ENCODE results near the gene MGAT5.

Gene MGAT5

DNA sequence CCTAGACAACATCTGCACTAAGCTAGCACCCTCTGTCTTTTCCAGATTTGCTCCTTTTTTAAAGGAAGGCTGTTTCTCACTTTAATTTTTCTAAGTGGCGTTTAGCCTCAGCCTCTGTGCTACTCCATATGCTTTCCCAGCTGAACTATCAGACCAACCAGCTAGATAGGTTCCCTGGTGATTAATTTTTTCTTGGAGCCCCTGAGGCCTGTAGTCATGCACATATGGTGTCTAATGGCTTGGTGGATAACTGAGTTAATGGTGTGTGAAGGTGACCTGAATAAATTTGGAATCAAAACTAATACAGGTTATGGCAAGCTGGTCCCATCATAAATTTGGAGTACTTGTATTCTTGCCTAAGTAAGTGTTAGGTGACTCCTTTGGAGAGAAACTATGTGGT is 135.5 kb downstream of the MGAT5 start:
- H3K9me3 ChIP-seq (ENCODE audit: control insufficient read depth, insufficient read depth, low read depth, low read length) = no peaks in the 10 kb centered on the region
- TF ChIP-seq ZSCAN16 (tag by site-specific recombination; IDR thresholded peaks at IDR 0.05) (no peak), ZNF571 (tag by site-specific recombination; IDR thresholded peaks at IDR 0.05) (no peak), HOXC10 (CRISPR knock-in tag; IDR thresholded peaks at IDR 0.05) (no peak), SP3 (tag by site-specific recombination; IDR thresholded peaks at IDR 0.05) (no peak), SP2 (tag by site-specific recombination; IDR thresholded peaks at IDR 0.05) (no peak), ZNF701 (tag by site-specific recombination; IDR thresholded peaks at IDR 0.05) (no peak)
- TF ChIP-seq, protein P1, sequence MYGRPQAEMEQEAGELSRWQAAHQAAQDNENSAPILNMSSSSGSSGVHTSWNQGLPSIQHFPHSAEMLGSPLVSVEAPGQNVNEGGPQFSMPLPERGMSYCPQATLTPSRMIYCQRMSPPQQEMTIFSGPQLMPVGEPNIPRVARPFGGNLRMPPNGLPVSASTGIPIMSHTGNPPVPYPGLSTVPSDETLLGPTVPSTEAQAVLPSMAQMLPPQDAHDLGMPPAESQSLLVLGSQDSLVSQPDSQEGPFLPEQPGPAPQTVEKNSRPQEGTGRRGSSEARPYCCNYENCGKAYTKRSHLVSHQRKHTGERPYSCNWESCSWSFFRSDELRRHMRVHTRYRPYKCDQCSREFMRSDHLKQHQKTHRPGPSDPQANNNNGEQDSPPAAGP (tag by site-specific recombination; IDR thresholded peaks at IDR 0.05) = no peak
- TF ChIP-seq, protein P2, sequence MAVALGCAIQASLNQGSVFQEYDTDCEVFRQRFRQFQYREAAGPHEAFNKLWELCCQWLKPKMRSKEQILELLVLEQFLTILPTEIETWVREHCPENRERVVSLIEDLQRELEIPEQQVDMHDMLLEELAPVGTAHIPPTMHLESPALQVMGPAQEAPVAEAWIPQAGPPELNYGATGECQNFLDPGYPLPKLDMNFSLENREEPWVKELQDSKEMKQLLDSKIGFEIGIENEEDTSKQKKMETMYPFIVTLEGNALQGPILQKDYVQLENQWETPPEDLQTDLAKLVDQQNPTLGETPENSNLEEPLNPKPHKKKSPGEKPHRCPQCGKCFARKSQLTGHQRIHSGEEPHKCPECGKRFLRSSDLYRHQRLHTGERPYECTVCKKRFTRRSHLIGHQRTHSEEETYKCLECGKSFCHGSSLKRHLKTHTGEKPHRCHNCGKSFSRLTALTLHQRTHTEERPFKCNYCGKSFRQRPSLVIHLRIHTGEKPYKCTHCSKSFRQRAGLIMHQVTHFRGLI (tag by site-specific recombination; IDR thresholded peaks at IDR 0.05) = no peak
- TF ChIP-seq, protein P3, sequence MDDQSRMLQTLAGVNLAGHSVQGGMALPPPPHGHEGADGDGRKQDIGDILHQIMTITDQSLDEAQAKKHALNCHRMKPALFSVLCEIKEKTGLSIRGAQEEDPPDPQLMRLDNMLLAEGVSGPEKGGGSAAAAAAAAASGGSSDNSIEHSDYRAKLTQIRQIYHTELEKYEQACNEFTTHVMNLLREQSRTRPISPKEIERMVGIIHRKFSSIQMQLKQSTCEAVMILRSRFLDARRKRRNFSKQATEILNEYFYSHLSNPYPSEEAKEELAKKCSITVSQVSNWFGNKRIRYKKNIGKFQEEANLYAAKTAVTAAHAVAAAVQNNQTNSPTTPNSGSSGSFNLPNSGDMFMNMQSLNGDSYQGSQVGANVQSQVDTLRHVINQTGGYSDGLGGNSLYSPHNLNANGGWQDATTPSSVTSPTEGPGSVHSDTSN (CRISPR knock-in tag; IDR thresholded peaks at IDR 0.05) = no peak
- ChIA-PET CTCF (no interaction called here), POLR2A (no interaction called here)
- H3K27ac ChIP-seq (ENCODE audit: extremely low read depth, low read depth, low read length) = no peak overlapping the region
- H3K36me3 ChIP-seq (ENCODE audit: control insufficient read depth in 2 of 2, insufficient read depth in 1 of 2, low read length in 2 of 2) = no peaks in the 10 kb centered on the region
- H3K4me1 ChIP-seq (ENCODE audit: control insufficient read depth, insufficient read depth, low read length) = no peaks in the 10 kb centered on the region
- no peak overlapping the region for H3K4me3 ChIP-seq (ENCODE audit: low read depth, low read length)

DNA sequence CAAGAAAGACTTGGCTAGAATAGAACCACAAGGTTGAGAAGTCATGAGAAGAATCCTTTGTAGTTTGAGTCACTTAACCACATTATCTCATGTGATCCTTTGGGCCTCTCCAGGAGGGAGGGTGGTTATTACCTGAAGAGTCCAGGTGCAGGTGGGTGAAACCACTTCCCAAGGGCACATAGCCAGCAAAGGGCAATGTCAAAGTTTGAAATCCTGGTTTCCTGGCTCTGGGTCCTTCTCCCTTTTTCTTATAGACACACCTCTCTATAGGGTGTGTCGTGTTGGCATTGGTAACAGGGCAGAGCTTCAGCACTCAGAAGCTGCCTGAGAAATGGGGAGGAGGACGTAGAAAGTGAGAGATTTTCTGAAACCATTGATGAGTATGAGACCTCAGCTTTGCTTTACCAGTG is 137.9 kb downstream of the MGAT5 start:
- Histone ChIP-seq H3K4me3 (ENCODE audit: low read depth, low read length) (no peak overlapping the region), H3K9me3 (ENCODE audit: control insufficient read depth, insufficient read depth, low read depth, low read length) (no peaks in the 10 kb centered on the region), H3K36me3 (ENCODE audit: control insufficient read depth in 2 of 2, insufficient read depth in 1 of 2, low read length in 2 of 2) (no peaks in the 10 kb centered on the region), H3K4me1 (ENCODE audit: control insufficient read depth, insufficient read depth, low read length) (no peaks in the 10 kb centered on the region), H3K27ac (ENCODE audit: extremely low read depth, low read depth, low read length) (no peak overlapping the region)
- TF ChIP-seq, protein P4, sequence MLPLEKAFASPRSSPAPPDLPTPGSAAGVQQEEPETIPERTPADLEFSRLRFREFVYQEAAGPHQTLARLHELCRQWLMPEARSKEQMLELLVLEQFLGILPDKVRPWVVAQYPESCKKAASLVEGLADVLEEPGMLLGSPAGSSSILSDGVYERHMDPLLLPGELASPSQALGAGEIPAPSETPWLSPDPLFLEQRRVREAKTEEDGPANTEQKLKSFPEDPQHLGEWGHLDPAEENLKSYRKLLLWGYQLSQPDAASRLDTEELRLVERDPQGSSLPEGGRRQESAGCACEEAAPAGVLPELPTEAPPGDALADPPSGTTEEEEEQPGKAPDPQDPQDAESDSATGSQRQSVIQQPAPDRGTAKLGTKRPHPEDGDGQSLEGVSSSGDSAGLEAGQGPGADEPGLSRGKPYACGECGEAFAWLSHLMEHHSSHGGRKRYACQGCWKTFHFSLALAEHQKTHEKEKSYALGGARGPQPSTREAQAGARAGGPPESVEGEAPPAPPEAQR (tag by site-specific recombination; IDR thresholded peaks at IDR 0.05) = no peak
- TF ChIP-seq ZNF48 (tag by site-specific recombination; IDR thresholded peaks at IDR 0.05) (no peak), SP7 (tag by site-specific recombination; IDR thresholded peaks at IDR 0.05) (no peak), ZBTB1 (tag by site-specific recombination; IDR thresholded peaks at IDR 0.05) (no peak), KLF9 (tag by site-specific recombination; IDR thresholded peaks at IDR 0.05; ENCODE audit: low read depth) (no peak), GFI1B (tag by site-specific recombination; IDR thresholded peaks at IDR 0.05) (no peak), ZSCAN16 (tag by site-specific recombination; IDR thresholded peaks at IDR 0.05) (no peak), ZNF596 (tag by site-specific recombination; IDR thresholded peaks at IDR 0.05) (no peak), PRDM1 (tag by site-specific recombination; IDR thresholded peaks at IDR 0.05) (no peak), ZNF600 (tag by site-specific recombination; IDR thresholded peaks at IDR 0.05) (no peak), ZFHX2 (tag by site-specific recombination; conservative IDR thresholded peaks at IDR 0.05) (no peak), ZNF416 (tag by site-specific recombination; IDR thresholded peaks at IDR 0.05) (no peak), ZFP3 (tag by site-specific recombination; IDR thresholded peaks at IDR 0.05; ENCODE audit: low read depth) (no peak), SCRT2 (tag by site-specific recombination; IDR thresholded peaks at IDR 0.05) (no peak), ZNF274 (IDR thresholded peaks at IDR 0.05; ENCODE audit: low read length) (no peak), ZNF274 (tag by site-specific recombination; IDR thresholded peaks at IDR 0.05; ENCODE audit: borderline replicate concordance) (no peak), SP2 (tag by site-specific recombination; IDR thresholded peaks at IDR 0.05) (no peak)
- TF ChIP-seq, protein P3 (CRISPR knock-in tag; IDR thresholded peaks at IDR 0.05) = no peak
- TF ChIP-seq, protein P5, sequence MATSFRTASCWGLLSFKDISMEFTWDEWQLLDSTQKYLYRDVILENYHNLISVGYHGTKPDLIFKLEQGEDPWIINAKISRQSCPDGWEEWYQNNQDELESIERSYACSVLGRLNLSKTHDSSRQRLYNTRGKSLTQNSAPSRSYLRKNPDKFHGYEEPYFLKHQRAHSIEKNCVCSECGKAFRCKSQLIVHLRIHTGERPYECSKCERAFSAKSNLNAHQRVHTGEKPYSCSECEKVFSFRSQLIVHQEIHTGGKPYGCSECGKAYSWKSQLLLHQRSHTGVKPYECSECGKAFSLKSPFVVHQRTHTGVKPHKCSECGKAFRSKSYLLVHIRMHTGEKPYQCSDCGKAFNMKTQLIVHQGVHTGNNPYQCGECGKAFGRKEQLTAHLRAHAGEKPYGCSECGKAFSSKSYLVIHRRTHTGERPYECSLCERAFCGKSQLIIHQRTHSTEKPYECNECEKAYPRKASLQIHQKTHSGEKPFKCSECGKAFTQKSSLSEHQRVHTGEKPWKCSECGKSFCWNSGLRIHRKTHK (tag by site-specific recombination; IDR thresholded peaks at IDR 0.05) = no peak
- CTCF ChIA-PET = interaction anchor here (1.2 kb wide), 1 partner anchor 59 kb away, joined by 6 read pairs; no protein-coding TSS in a partner anchor
- POLR2A ChIA-PET = no interaction called here
